ENCODE results near the gene CETP.
A peak's percentile ranks its signal among the peaks of the same experiment; 100 is the strongest.

CETP gene

DNA sequence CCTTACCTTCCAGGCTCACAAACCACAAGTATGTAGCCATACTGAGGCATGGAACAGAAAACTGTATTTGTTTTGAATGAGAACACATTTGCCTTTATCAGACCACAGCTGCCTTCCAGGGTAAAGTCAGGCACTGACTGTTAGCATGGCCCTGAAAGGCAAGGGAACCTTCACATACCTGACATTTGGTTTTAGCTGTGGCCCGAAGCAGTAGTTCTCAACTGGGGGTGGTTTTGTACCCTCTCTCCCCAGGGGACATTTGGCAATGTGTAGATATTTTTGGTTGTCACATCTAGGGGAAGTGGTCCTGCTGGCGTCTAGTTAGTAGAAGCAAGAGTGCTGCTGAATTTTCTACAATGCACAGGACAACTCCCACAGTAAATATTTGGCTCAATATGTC, 20.7 kb upstream of the CETP start:
- Histone ChIP-seq H3K9me3 (ENCODE audit: control insufficient read depth, low read length) (no peaks in the 10 kb centered on the region), H3K4me2 (ENCODE audit: low read length) (no peak overlapping the region), H3K9ac (no peak overlapping the region), H2AFZ (no peak overlapping the region), H3K4me1 (peaks cover 17% of the 10 kb centered on the region), H3K27me3 (ENCODE audit: control insufficient read depth, insufficient read depth, low read length) (no peaks in the 10 kb centered on the region), H3K79me2 (peaks cover 11% of the 10 kb centered on the region), H3K4me3 (ENCODE audit: low read depth, low read length) (no peak overlapping the region), H3K36me3 (ENCODE audit: control insufficient read depth, insufficient read depth, low read length) (no peaks in the 10 kb centered on the region), H3K27ac (no peak overlapping the region)
- TF ChIP-seq, protein P1, sequence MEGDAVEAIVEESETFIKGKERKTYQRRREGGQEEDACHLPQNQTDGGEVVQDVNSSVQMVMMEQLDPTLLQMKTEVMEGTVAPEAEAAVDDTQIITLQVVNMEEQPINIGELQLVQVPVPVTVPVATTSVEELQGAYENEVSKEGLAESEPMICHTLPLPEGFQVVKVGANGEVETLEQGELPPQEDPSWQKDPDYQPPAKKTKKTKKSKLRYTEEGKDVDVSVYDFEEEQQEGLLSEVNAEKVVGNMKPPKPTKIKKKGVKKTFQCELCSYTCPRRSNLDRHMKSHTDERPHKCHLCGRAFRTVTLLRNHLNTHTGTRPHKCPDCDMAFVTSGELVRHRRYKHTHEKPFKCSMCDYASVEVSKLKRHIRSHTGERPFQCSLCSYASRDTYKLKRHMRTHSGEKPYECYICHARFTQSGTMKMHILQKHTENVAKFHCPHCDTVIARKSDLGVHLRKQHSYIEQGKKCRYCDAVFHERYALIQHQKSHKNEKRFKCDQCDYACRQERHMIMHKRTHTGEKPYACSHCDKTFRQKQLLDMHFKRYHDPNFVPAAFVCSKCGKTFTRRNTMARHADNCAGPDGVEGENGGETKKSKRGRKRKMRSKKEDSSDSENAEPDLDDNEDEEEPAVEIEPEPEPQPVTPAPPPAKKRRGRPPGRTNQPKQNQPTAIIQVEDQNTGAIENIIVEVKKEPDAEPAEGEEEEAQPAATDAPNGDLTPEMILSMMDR (IDR thresholded peaks at IDR 0.05), result no peak

DNA sequence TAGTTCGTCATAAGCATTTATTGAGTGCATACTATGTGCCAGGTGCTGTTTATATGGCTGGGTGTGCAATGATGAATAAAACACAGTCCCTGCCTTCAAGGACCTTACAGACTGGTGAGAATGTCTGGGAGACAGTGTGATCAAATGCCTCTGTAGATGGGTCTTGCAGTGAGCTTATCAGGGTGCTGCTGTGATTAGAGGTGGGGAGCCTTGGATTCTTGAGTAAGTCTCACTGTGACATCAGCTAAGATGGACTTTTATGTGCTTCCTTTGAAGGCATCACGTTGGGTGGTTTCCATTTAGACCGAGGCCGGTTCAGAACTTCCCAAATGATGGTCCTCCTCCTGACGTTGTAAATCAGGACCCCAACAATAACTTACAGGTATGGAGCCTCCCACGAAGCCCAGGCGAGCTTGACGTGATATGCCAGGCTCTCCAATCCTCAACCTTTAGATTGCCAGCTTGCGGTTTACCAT, 19.9 kb upstream of the CETP start:
- Histone ChIP-seq H3K4me2 (ENCODE audit: low read length) (no peak overlapping the region), H3K79me2 (peaks cover 11% of the 10 kb centered on the region), H3K4me3 (ENCODE audit: low read depth, low read length) (no peak overlapping the region), H3K4me1 (peaks cover 16% of the 10 kb centered on the region), H3K27me3 (ENCODE audit: control insufficient read depth, insufficient read depth, low read length) (no peaks in the 10 kb centered on the region), H2AFZ (no peak overlapping the region), H3K27ac (no peak overlapping the region), H3K36me3 (ENCODE audit: control insufficient read depth, insufficient read depth, low read length) (no peaks in the 10 kb centered on the region), H3K9ac (no peak overlapping the region), H3K9me3 (ENCODE audit: control insufficient read depth, low read length) (no peaks in the 10 kb centered on the region)
- TF ChIP-seq, protein P1 (IDR thresholded peaks at IDR 0.05), result no peak

DNA sequence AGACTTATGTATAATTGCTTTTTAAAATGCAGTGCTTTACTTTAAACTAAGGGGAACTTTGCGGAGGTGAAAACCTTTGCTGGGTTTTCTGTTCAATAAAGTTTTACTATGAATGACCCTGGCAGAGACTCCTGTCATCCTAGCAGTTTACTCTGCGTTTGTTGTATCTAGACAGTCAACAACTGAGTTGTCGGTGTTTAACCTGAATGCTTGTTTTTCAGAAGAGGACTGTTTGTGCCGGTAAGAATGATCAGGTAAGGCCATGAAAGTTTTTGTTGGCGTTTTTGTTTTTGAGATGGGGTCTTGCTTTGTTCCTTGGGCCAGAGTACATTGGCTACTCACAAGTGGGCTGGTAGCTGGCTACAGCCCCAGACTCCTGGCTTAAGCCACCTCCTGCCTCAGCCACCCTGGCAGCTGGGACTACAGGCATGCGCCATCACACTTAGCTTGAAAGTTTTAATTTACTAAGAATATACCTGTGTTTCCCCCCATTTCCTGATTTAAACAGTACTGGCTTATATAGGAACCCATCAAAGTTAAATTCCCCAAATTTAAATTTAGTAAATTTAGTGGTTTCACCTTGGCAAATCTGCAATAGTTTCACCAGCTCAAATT, 17.9 kb upstream of the CETP start:
- no peaks in the 10 kb centered on the region for H3K36me3 ChIP-seq (ENCODE audit: control insufficient read depth, insufficient read depth, low read length)
- H3K4me2 ChIP-seq (ENCODE audit: low read length), result no peak overlapping the region
- no peak overlapping the region for H3K4me3 ChIP-seq (ENCODE audit: low read depth, low read length)
- no peak overlapping the region for H2AFZ ChIP-seq
- H3K9me3 ChIP-seq (ENCODE audit: control insufficient read depth, low read length), result no peaks in the 10 kb centered on the region
- H3K27ac ChIP-seq, result no peak overlapping the region
- no peaks in the 10 kb centered on the region for H3K27me3 ChIP-seq (ENCODE audit: control insufficient read depth, insufficient read depth, low read length)
- peaks cover under 1% of the 10 kb centered on the region for H3K79me2 ChIP-seq
- TF ChIP-seq, protein P1 (IDR thresholded peaks at IDR 0.05), result no peak
- no peak overlapping the region for H3K9ac ChIP-seq
- peaks cover 11% of the 10 kb centered on the region for H3K4me1 ChIP-seq

DNA sequence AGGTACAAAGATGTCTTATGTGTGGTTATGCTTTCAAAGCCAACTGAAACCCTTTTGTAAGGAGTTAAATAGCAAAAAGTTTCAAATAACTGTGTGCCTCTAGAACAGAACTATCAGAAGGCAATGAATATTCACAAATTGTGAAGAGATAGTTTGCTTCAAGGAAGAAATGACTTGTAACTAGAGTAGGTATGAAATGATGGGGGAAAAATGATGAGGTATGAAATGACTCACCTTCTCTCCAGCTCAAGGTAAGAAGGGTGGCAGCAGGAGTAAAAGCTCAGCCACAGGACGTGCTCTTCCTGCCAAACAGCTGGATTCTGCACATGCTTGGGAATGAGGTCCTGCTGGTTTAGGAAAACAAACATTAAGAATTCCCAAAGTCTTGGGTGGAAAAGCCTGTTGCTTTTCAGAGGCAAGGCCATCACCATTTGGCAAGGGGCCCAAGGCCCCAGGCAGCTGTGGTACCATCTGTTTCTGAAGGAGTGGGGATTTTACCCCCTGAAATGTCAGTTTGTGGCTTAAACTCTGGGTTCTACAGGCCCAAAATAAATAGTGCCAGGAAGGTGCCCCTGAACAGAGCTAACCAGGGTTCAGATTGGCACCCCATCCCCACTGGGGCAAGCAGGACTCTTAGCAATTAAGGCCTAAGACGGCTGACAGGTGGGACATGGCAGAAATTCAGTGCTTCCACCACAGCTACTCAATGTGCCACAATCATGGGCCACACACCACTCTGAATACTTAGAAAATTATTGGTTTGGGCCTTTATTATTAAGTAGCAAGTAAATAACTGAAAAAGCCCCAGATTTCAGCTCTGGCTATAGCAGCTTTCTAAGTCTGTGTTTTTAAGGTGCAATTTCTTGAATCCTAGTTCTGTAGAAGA, 16.6 kb upstream of the CETP start:
- TF ChIP-seq, protein P1 (IDR thresholded peaks at IDR 0.05), result no peak
- Histone ChIP-seq H3K9ac (no peak overlapping the region), H3K27ac (peak overlapping the region; percentile 9)

More for the DNA sequence above, 16.6 kb upstream of the CETP start:
- Histone ChIP-seq H2AFZ (no peak overlapping the region), H3K4me2 (ENCODE audit: low read length) (no peak overlapping the region), H3K9me3 (ENCODE audit: control insufficient read depth, low read length) (no peaks in the 10 kb centered on the region), H3K79me2 (no peaks in the 10 kb centered on the region), H3K36me3 (ENCODE audit: control insufficient read depth, insufficient read depth, low read length) (no peaks in the 10 kb centered on the region), H3K4me3 (ENCODE audit: low read depth, low read length) (no peak overlapping the region), H3K4me1 (peaks cover 11% of the 10 kb centered on the region), H3K27me3 (ENCODE audit: control insufficient read depth, insufficient read depth, low read length) (no peaks in the 10 kb centered on the region)
